HS-27A (cell line): ENCODE measurements around the gene RGL1.

Experiments used
- DNase-seq: peaks from one replicate; pipeline ENCODE4 v3.0.0-alpha.2; 2012; ENCODE audit warnings: low read depth, missing footprints

The RGL1 gene

DNA sequence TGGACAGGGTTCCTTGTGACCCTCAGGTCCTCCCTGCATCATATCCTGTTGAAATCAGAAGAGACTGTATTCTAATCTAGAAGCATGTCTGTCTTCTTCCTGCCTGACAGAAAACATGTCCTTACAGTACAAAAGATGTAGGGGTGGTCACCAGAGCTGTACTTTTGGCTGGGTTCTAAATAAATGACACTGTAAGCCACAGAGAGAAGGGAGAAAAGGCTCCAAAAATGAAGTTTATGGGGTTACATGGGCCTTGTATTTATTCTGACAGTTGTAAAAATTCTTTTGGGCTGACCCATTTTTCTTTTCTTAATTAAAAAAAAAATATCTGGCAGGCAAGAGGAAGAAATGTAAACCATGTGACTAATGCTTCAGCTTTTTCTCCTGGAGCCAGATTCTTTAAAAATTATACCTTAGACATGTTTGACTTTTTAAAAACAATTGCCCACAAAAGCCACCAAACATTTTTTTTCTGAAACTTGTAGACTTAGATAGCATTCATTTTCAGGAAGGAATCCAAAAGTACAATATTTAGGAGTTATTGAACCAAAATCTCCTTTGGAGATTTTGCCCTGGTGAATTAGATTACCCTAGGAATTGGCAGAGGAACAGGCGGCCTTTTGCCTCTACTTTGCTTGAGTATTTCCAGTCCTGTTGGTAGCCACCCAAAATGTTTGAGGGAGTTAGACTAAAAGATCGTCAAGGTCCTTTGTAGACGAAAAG, 17.1 kb downstream of the RGL1 start:
- DNase-seq = no peak

DNA sequence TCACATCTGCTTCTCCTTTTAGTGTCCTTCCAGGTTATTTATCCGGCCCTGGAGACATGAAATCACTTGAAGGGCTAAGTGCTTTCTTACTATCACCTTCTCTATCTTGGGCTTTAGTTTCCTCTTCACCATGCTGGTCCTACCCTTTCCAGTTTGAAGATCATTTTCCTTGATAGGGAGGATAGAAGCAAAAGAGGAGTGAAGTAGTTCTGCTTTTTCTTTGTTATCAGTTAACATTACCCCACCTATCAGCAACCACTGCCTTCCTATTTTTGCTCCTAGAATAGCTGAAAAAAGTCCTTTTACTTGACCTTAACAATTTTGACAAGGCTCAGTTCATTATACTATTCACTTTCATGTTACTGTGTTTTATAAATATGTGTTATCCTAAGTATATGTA, 19.4 kb downstream of the RGL1 start:
- no peak for DNase-seq

DNA sequence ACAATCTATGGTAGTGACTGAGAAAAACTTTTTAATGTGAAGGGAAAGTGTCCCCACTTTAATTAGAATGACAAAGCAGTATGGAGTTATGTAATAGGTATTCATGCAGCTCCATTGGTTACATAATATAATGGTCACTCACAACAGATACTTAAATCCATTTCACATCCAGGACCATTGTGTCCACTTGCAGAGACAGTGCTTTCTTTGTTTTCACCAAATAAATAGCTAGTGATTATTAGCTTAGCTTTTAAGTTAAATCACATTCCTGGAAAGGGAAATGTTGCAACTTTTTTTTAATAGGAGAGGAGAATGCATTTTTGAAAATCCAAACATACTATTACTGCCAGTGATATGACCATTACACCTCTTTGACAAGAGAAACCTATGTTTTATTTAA, 22.9 kb downstream of the RGL1 start:
- DNase-seq = no peak

- no peak for DNase-seq
Observed at GRCh38 chr1:183830389-183830788, 25.5 kb downstream of the RGL1 start.

GRCh38 chr1:183831311-183831710, 26.4 kb downstream of the RGL1 start:
- no peak for DNase-seq

DNA sequence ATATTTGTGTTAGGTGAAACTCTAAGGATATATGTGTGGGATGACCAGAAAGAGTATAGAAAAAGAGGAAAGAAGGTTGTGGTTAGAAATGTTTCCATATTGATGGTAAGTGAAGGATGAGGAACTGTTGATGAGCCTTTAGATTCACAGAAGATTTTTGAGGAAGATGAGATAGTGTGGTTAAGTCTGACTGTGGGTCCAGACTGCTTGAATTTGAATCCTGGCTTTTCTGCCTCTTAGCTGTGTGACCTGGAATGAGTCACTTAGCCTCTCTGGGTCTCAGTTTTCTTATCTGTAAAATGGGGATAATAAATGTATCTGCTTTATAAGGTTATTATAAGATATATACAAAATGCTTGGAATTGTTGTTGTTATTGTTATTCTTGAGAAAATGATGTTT, 27.5 kb downstream of the RGL1 start:
- no peak for DNase-seq

DNA sequence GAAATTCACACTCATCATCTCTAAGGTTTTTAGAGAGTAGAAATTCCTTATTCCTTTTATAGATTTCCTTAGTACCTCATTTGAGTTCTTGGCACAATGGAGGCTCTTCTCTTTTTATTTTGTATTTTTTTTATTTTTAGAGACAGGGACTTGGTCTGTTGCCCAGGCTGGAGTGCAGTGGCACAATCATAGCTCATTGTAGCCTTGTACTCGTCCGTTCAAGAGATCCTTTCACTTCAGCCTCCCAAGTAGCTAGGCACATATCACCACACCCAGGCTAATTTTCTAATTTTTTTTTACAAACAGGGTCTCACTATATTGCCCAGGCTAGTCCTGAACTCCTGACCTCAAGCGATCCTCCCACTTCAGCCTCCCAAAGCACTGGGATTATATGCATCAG, 29.6 kb downstream of the RGL1 start:
- DNase-seq = no peak

GRCh38 chr1:183836598-183836997, 31.7 kb downstream of the RGL1 start:
- no peak for DNase-seq

GRCh38 chr1:183837062-183837461, 32.1 kb downstream of the RGL1 start:
- no peak for DNase-seq

GRCh38 chr1:183838221-183838620, 33.3 kb downstream of the RGL1 start:
- DNase-seq = no peak

DNA sequence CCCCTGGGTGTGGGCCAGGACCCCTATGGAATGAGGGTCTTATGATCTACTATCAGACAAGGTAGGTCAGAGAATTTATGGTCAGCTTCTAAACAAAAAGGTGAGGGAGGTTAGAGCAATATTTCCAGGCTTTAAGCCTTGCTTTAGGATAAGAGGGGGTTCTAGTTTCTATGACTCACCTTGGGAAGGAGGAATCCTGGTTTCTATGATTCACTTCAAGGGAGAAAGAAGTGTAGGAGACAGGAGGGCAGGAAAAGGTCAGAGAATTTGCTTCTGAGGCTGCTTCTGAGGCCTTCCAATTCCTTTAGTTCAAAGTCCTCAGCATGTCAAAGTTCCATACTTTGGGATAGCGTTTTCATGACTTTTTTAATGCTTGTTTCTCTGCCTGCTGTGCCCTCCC, 35.2 kb downstream of the RGL1 start:
- no peak for DNase-seq

DNA sequence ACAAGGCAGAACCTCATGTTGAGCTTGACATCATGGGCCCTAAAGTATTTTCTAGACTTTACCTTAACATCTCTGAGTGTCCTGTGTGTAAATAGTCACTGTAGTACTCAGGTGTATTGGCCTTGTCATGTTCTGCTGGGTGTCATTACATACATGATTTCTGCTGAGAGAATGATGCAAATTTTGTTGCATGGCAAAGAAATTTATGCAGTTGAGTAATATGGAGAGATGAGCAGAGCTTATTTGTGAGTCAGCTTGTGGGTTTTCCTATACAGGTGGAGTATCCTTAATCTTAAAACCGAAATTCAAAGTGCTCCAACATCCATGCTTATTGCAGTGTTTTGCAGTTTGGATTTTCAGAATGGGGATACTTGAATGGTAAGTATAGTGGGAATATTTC, 36.6 kb downstream of the RGL1 start:
- no peak for DNase-seq

GRCh38 chr1:183841950-183842794, 37.3 kb downstream of the RGL1 start:
- peak; percentile 60 for DNase-seq

DNA sequence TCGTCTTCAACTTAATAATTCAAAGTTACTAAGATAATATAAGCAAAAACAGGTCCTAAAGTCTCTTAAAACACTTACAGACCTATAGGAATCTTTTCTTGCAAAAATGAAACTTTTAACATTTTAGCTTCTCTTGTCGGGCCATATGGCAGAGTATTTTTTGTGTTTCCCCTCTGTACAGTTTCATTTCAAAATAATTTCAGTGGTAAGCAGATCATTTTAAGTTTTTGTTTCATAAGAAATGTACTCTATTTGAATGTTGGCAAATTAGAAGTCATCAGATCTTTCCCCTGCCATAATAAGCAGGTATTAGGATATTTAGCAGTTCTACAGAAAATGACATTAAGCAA, 37.9 kb downstream of the RGL1 start:
- no peak for DNase-seq

DNA sequence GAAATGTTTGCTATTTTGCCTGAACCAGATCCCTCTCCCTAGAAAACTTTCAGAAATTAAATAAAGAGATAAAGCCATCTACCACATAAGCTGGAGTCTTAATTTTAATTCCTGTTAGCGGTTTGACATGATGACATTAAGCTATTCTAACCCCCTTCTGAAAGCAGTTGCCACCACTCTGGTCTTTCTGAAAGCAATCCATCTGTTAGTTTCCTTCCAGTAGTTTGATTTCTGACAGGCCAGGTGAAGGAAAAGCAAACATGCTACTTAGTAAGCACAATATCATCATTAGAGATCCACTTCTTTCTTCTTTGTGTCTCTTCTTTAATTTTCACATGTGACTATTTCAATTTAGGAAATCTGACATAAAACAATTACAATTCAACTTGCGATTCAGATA, 39.9 kb downstream of the RGL1 start:
- no peak for DNase-seq

GRCh38 chr1:183845681-183846080, 40.8 kb downstream of the RGL1 start:
- DNase-seq = no peak

GRCh38 chr1:183847641-183848040, 42.7 kb downstream of the RGL1 start:
- DNase-seq = no peak

GRCh38 chr1:183850852-183851251, 45.9 kb downstream of the RGL1 start:
- DNase-seq = no peak

GRCh38 chr1:183859119-183859518, 54.2 kb downstream of the RGL1 start:
- no peak for DNase-seq

DNA sequence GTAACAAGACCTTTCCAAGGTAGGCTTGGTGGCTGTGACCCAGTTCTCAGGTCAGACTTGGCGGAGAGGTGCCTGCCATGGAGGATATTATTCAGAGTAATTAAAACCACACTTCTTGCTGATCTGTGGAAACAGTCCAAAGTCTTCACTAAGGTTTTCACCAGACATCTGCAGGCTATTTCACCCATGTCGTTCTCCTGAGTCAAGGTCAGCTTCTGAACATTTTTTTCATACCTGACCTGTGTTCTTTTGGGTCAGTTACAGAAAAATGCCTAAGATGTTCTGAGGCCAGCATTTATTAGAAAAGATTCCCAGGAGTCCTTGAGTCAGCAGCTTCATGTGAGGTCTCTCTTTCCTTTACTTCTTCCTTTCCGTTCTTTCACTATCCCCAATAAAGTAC, 54.9 kb downstream of the RGL1 start:
- no peak for DNase-seq

DNA sequence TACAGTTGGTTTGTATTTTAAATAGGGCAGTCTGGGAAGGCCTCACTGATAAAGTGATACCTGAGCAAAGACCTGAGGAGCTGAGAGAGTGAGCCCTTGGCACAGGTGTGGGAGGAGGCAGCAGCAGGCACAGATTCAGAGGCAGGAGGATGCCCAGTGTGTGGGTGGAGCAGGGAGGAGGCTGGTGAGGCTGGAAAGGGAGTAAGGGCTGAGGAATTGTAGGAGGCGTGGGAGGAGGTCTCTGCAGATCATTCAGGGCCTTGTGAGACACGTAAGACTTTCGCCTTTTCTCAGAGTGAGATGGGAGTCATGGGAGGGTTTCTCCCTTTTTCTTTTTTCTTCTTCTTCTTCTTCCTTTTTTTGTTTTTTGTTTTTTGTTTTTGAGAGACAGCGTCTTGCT, 58.0 kb downstream of the RGL1 start:
- DNase-seq = no peak

DNA sequence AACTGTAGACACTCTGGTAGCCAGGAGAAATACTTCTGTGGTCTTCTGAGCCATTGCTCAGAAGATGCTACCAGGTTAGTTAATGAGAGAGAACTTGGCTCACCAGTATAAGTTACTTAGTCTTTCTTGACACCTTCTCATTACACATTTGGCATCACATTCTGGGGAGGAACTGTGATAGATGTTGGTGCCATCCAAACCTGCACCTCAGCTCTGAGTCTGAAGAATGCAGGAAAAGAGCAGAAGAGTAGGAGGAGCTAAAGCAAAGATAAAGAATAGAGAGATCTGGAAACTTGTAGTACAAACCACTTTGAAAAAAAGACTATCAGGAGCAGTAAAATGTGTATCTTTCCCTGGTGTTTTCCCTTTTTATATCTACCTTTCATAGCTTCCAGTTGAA, 58.9 kb downstream of the RGL1 start:
- no peak for DNase-seq

DNA sequence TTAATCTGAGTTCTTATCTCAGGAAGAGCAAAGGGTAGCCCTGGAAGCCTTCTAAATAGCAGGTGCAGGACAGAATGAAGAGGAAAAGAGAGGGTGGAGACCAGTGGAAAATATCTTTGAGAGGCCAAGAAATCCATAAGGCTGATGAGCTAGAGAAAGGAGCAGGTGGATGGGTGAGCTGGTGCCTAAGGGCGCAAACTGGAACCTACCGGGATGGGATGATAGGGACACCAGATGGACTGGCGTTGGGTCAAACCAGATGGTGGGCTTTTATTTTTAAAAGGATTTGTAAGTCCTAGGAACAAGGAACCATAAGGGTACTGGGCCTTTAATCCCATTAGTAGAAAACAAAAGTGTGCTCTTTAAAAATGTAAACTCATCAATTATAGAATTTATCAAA, 59.7 kb downstream of the RGL1 start:
- no peak for DNase-seq

DNA sequence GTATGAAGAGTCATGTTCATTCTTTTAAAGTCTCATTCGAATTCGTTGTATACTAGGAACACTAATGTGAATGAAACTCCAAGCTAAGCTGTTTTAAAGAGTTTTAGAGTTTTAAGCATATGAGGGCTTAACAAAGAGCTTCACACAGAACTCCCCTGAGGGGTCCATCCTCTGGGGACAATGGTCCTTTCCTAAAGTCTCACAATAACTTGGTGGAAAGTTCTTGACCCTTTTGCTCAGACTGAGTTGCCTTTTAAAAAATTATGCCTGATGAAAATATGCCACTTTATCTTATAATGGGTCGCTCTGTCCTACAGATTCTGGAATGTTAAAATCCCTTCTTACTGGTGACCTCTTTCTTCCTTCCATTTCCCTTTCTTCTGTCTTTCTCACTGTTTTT, 64.3 kb downstream of the RGL1 start:
- no peak for DNase-seq
